HepG2 (cell line): ENCODE measurements around the gene SBNO2. TPM values are rescaled to one million over a fixed set of nuclear protein-coding genes. Genes with fewer than 3 reads are reported as not detected.

Experiments used
- ATF1 ChIP-seq: IDR thresholded peaks from 2 replicates; pipeline ENCODE4 v1.6.1; 2016; ENCODE audit warnings: mild to moderate bottlenecking, control low read depth
- FOSL2 ChIP-seq: sonication (generic); formaldehyde crosslinking; IDR thresholded peaks from 2 replicates; pipeline ENCODE4 v1.4.0; 2020; ENCODE audit warnings: missing genetic modification reagents
- JUN ChIP-seq: sonication (generic); formaldehyde crosslinking; IDR thresholded peaks from 2 replicates; pipeline ENCODE4 v1.4.0; 2020; ENCODE audit warnings: mild to moderate bottlenecking, missing genetic modification reagents
- NFIC ChIP-seq: IDR thresholded peaks from 2 replicates; pipeline ENCODE4 v1.6.1; 2012; ENCODE audit warnings: mild to moderate bottlenecking, low read length, inconsistent platforms
- NFYB ChIP-seq: sonication (generic); formaldehyde crosslinking; IDR thresholded peaks from 2 replicates; pipeline ENCODE4 v1.4.0; 2020; ENCODE audit warnings: missing genetic modification reagents
- ONECUT2 ChIP-seq: sonication (generic); formaldehyde crosslinking; IDR thresholded peaks from 2 replicates; pipeline ENCODE4 v1.4.0; 2020; ENCODE audit warnings: missing genetic modification reagents
- POGZ ChIP-seq: sonication (generic); formaldehyde crosslinking; IDR thresholded peaks from 2 replicates; pipeline ENCODE4 v1.4.0; 2020; ENCODE audit warnings: mild to moderate bottlenecking, missing genetic modification reagents
- TCF12 ChIP-seq, 2 experiments: fragments of 450-650 bp in 1 of 2; sonication (generic) in 1 of 2; formaldehyde crosslinking in 1 of 2; IDR thresholded peaks; 2 replicates each; pipeline versions ENCODE4 v1.6.1 to v1.8.0; 2017 to 2022; ENCODE audit warnings: antibody characterized with exemption in 1 of 2, mild to moderate bottlenecking in 1 of 2, missing genetic modification reagents in 1 of 2, moderate library complexity in 1 of 2
- ZNF235 ChIP-seq: sonication (generic); formaldehyde crosslinking; IDR thresholded peaks from 2 replicates; pipeline ENCODE4 v1.8.1; 2023; ENCODE audit warnings: mild to moderate bottlenecking, missing genetic modification reagents, borderline replicate concordance
- ZNF282 ChIP-seq: fragments of 450-650 bp; IDR thresholded peaks from 2 replicates; pipeline ENCODE4 v1.6.1; 2018; ENCODE audit not compliant: partially characterized antibody
- ZSCAN12 ChIP-seq: sonication (generic); formaldehyde crosslinking; IDR thresholded peaks from 2 replicates; pipeline ENCODE4 v1.9.0; 2021; ENCODE audit warnings: mild to moderate bottlenecking, missing genetic modification reagents
- polyA plus RNA-seq, 8 experiments: library from polyadenylated mRNA; depleted of rRNA in 3 of 8; stranded (reverse) in 7 of 8; unstranded in 1 of 8; fragments of >200 nt; fragmentation: Illumina TruSeq in 4 of 8; extraction: Trizol in 4 of 8; gene quantifications; 2 replicates each; pipeline versions ENCODE4 v1.2.1 to v1.2.3, GENCODE V29; 2011 to 2016; ENCODE audit warnings: low read depth in 4 of 8, missing spikeins in 1 of 8, mixed read lengths in 1 of 8; ENCODE audit not compliant: insufficient read depth in 1 of 8
- total RNA-seq, 5 experiments: library from RNA; depleted of rRNA; stranded (reverse); fragments of >200 nt; fragmentation: Illumina TruSeq; extraction: Trizol; gene quantifications; 2 replicates each; pipeline ENCODE4 v1.2.3, GENCODE V29; 2016; ENCODE audit warnings: low read depth in 1 of 5
- TF ChIP-seq, protein P1 (sequence below): sonication (generic); formaldehyde crosslinking; IDR thresholded peaks from 2 replicates; pipeline ENCODE4 v1.9.0; 2021; ENCODE audit warnings: missing genetic modification reagents, mild to moderate bottlenecking, borderline replicate concordance
- TF ChIP-seq, protein P2 (sequence below): sonication (generic); formaldehyde crosslinking; IDR thresholded peaks from 2 replicates; pipeline ENCODE4 v1.4.0; 2020; ENCODE audit warnings: low read depth, missing genetic modification reagents
- TF ChIP-seq, protein P3 (sequence below): IDR thresholded peaks from 2 replicates; pipeline ENCODE4 v1.6.1; 2016; ENCODE audit warnings: low read depth, borderline replicate concordance
- TF ChIP-seq, protein P4 (sequence below): IDR thresholded peaks from 2 replicates; pipeline ENCODE4 v1.6.1; 2016; ENCODE audit warnings: control low read depth
- TF ChIP-seq, protein P5 (sequence below): sonication (generic); formaldehyde crosslinking; IDR thresholded peaks from 2 replicates; pipeline ENCODE4 v1.5.0; 2020; ENCODE audit warnings: missing genetic modification reagents
- TF ChIP-seq, protein P6 (sequence below): sonication (generic); formaldehyde crosslinking; IDR thresholded peaks from 2 replicates; pipeline ENCODE4 v1.4.0; 2020; ENCODE audit warnings: missing genetic modification reagents
- TF ChIP-seq, protein P7 (sequence below), 2 experiments: fragments of 450-650 bp in 1 of 2; sonication (generic) in 1 of 2; formaldehyde crosslinking; IDR thresholded peaks; 2 replicates each; pipeline versions ENCODE4 v1.5.0 to v1.8.0; 2020 to 2022; ENCODE audit warnings: mild to moderate bottlenecking in 1 of 2, missing genetic modification reagents in 1 of 2
- TF ChIP-seq, protein P8 (sequence below): IDR thresholded peaks from 2 replicates; pipeline ENCODE4 v1.6.1; 2018; ENCODE audit warnings: missing genetic modification reagents
- TF ChIP-seq, protein P9 (sequence below): sonication (generic); formaldehyde crosslinking; IDR thresholded peaks from 2 replicates; pipeline ENCODE4 v1.4.0; 2020; ENCODE audit warnings: missing genetic modification reagents

Gene SBNO2
- total and polyA plus RNA-seq, 2 of the 13 experiments (the other 11 are each of a cell fraction or from before 2014, with no cell fraction given) = 8.6 to 10.4 TPM

DNA sequence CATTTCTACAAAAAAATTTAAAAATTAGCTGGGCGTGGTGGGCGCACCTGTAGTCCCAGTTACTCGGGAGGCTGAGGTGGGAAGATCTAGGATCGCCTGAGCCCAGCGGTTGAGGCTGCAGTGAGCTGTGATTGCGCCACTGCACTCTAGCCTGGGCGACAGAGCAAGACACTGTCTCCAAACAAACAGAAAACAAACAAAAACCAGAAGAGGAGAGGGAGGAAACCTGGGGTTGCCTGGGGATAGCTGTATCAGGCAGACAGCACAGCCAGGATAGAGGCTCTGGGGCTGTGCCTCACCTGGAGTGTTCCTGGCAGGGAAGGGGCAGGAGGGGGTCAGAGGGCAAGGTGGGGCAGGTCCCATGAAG is 76.3 kb downstream of the SBNO2 start (continued):
- TF ChIP-seq, protein P1, sequence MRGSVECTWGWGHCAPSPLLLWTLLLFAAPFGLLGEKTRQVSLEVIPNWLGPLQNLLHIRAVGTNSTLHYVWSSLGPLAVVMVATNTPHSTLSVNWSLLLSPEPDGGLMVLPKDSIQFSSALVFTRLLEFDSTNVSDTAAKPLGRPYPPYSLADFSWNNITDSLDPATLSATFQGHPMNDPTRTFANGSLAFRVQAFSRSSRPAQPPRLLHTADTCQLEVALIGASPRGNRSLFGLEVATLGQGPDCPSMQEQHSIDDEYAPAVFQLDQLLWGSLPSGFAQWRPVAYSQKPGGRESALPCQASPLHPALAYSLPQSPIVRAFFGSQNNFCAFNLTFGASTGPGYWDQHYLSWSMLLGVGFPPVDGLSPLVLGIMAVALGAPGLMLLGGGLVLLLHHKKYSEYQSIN = no peak
- TF ChIP-seq ZSCAN12 (CRISPR knock-in tag) (no peak), TCF12 (IDR thresholded peaks at IDR 0.05) (no peak), TCF12 (CRISPR knock-in tag; IDR thresholded peaks at IDR 0.05) (no peak), ZNF235 (CRISPR knock-in tag) (0 out of 2 replicates have a peak, but pooled peaks have one; percentile 0), JUN (CRISPR knock-in tag) (no peak), ZNF282 (no peak), ATF1 (CRISPR knock-in tag) (no peak), NFYB (CRISPR knock-in tag) (no peak), POGZ (CRISPR knock-in tag) (0 out of 2 replicates have a peak, but pooled peaks have one; percentile 4), FOSL2 (CRISPR knock-in tag) (peak; percentile 71), NFIC (no peak), ONECUT2 (CRISPR knock-in tag) (no peak)
- TF ChIP-seq, protein P2, sequence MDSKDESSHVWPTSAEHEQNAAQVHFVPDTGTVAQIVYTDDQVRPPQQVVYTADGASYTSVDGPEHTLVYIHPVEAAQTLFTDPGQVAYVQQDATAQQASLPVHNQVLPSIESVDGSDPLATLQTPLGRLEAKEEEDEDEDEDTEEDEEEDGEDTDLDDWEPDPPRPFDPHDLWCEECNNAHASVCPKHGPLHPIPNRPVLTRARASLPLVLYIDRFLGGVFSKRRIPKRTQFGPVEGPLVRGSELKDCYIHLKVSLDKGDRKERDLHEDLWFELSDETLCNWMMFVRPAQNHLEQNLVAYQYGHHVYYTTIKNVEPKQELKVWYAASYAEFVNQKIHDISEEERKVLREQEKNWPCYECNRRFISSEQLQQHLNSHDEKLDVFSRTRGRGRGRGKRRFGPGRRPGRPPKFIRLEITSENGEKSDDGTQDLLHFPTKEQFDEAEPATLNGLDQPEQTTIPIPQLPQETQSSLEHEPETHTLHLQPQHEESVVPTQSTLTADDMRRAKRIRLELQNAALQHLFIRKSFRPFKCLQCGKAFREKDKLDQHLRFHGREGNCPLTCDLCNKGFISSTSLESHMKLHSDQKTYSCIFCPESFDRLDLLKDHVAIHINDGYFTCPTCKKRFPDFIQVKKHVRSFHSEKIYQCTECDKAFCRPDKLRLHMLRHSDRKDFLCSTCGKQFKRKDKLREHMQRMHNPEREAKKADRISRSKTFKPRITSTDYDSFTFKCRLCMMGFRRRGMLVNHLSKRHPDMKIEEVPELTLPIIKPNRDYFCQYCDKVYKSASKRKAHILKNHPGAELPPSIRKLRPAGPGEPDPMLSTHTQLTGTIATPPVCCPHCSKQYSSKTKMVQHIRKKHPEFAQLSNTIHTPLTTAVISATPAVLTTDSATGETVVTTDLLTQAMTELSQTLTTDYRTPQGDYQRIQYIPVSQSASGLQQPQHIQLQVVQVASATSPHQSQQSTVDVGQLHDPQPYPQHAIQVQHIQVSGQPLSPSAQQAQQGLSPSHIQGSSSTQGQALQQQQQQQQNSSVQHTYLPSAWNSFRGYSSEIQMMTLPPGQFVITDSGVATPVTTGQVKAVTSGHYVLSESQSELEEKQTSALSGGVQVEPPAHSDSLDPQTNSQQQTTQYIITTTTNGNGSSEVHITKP (CRISPR knock-in tag) = no peak
- TF ChIP-seq, protein P3, sequence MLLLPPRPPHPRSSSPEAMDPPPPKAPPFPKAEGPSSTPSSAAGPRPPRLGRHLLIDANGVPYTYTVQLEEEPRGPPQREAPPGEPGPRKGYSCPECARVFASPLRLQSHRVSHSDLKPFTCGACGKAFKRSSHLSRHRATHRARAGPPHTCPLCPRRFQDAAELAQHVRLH (CRISPR knock-in tag) = no peak
- TF ChIP-seq, protein P4, sequence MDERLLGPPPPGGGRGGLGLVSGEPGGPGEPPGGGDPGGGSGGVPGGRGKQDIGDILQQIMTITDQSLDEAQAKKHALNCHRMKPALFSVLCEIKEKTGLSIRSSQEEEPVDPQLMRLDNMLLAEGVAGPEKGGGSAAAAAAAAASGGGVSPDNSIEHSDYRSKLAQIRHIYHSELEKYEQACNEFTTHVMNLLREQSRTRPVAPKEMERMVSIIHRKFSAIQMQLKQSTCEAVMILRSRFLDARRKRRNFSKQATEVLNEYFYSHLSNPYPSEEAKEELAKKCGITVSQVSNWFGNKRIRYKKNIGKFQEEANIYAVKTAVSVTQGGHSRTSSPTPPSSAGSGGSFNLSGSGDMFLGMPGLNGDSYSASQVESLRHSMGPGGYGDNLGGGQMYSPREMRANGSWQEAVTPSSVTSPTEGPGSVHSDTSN (CRISPR knock-in tag) = no peak
- TF ChIP-seq, protein P5, sequence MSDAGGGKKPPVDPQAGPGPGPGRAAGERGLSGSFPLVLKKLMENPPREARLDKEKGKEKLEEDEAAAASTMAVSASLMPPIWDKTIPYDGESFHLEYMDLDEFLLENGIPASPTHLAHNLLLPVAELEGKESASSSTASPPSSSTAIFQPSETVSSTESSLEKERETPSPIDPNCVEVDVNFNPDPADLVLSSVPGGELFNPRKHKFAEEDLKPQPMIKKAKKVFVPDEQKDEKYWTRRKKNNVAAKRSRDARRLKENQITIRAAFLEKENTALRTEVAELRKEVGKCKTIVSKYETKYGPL (CRISPR knock-in tag) = no peak
- TF ChIP-seq, protein P6, sequence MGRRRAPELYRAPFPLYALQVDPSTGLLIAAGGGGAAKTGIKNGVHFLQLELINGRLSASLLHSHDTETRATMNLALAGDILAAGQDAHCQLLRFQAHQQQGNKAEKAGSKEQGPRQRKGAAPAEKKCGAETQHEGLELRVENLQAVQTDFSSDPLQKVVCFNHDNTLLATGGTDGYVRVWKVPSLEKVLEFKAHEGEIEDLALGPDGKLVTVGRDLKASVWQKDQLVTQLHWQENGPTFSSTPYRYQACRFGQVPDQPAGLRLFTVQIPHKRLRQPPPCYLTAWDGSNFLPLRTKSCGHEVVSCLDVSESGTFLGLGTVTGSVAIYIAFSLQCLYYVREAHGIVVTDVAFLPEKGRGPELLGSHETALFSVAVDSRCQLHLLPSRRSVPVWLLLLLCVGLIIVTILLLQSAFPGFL = no peak
- TF ChIP-seq, protein P7, sequence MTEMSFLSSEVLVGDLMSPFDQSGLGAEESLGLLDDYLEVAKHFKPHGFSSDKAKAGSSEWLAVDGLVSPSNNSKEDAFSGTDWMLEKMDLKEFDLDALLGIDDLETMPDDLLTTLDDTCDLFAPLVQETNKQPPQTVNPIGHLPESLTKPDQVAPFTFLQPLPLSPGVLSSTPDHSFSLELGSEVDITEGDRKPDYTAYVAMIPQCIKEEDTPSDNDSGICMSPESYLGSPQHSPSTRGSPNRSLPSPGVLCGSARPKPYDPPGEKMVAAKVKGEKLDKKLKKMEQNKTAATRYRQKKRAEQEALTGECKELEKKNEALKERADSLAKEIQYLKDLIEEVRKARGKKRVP (CRISPR knock-in tag; IDR thresholded peaks at IDR 0.05) = peak in 1 of 2 experiments; percentile 63; a peak in 1 of 4 replicates
- TF ChIP-seq, protein P8, sequence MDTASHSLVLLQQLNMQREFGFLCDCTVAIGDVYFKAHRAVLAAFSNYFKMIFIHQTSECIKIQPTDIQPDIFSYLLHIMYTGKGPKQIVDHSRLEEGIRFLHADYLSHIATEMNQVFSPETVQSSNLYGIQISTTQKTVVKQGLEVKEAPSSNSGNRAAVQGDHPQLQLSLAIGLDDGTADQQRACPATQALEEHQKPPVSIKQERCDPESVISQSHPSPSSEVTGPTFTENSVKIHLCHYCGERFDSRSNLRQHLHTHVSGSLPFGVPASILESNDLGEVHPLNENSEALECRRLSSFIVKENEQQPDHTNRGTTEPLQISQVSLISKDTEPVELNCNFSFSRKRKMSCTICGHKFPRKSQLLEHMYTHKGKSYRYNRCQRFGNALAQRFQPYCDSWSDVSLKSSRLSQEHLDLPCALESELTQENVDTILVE = peak; percentile 56; the same call in 1 of the 2 replicates
- TF ChIP-seq, protein P9, sequence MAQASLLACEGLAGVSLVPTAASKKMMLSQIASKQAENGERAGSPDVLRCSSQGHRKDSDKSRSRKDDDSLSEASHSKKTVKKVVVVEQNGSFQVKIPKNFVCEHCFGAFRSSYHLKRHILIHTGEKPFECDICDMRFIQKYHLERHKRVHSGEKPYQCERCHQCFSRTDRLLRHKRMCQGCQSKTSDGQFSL (CRISPR knock-in tag) = no peak
